Keratinocyte (primary cell): ENCODE results near the gene RAG2. TPM values are rescaled to one million over a fixed set of nuclear protein-coding genes. Genes with fewer than 3 reads are reported as not detected.

ENCODE experiments used
- DNase-seq: peaks from one replicate; pipeline ENCODE4 v3.0.0-alpha.2; 2011; ENCODE audit warnings: low read depth, missing footprints, low spot score
- FAIRE-seq: peaks from 2 replicates; lab custom pipeline; 2011; peaks lifted over from hg19 to GRCh38; lab: Jason Lieb, UNC
- H2AFZ ChIP-seq: 2 replicates; pipeline ENCODE4 v1.6.0; 2012; ENCODE audit warnings: low read length, control low read depth, inconsistent platforms; ENCODE audit not compliant: control insufficient read depth
- H3K27ac ChIP-seq: 2 replicates; pipeline ENCODE4 v1.5.1; 2011; ENCODE audit warnings: low read length; ENCODE audit not compliant: control insufficient read depth, insufficient read depth
- H3K27me3 ChIP-seq: 3 replicates; pipeline ENCODE4 v1.6.0; 2011; ENCODE audit warnings: low read length; ENCODE audit not compliant: control insufficient read depth, insufficient read depth; ENCODE audit errors: extremely low read depth
- H3K36me3 ChIP-seq, 2 experiments: 2 replicates in 1 of 2; 3 replicates in 1 of 2; pipeline ENCODE4 v1.5.1; 2011; ENCODE audit warnings: low read length in 2 of 2, mild to moderate bottlenecking in 1 of 2; ENCODE audit not compliant: control insufficient read depth in 2 of 2, insufficient read depth in 2 of 2; ENCODE audit errors: extremely low read depth in 1 of 2
- H3K4me1 ChIP-seq: 3 replicates; pipeline ENCODE4 v1.5.1; 2011; ENCODE audit warnings: low read length; ENCODE audit not compliant: control insufficient read depth, insufficient read depth; ENCODE audit errors: extremely low read depth
- H3K4me2 ChIP-seq: 3 replicates; pipeline ENCODE4 v1.6.0; 2011; ENCODE audit warnings: low read depth, low read length; ENCODE audit not compliant: control insufficient read depth, insufficient read depth; ENCODE audit errors: extremely low read depth
- H3K4me3 ChIP-seq, 3 experiments: fragments of 200-600 bp in 1 of 3; sonication (generic) in 1 of 3; 2 replicates in 2 of 3; 3 replicates in 1 of 3; pipeline ENCODE4 v1.5.1; 2011 to 2016; ENCODE audit warnings: low read length in 3 of 3, mild to moderate bottlenecking in 3 of 3, control low read depth in 2 of 3, inconsistent platforms in 1 of 3, low read depth in 1 of 3, mixed read lengths in 1 of 3, mixed run types in 1 of 3, moderate library complexity in 1 of 3; ENCODE audit not compliant: control insufficient read depth in 2 of 3, insufficient read depth in 2 of 3; ENCODE audit errors: extremely low read depth in 1 of 3
- H3K79me2 ChIP-seq: 2 replicates; pipeline ENCODE4 v1.6.0; 2012; ENCODE audit warnings: low read length; ENCODE audit not compliant: control insufficient read depth, insufficient read depth
- H3K9ac ChIP-seq: 3 replicates; pipeline ENCODE4 v1.6.0; 2011; ENCODE audit warnings: low read length; ENCODE audit not compliant: control insufficient read depth, insufficient read depth; ENCODE audit errors: extremely low read depth
- H3K9me1 ChIP-seq: 3 replicates; pipeline ENCODE4 v1.6.0; 2011; ENCODE audit warnings: low read length; ENCODE audit not compliant: control insufficient read depth, insufficient read depth; ENCODE audit errors: extremely low read depth
- H3K9me3 ChIP-seq: 2 replicates; pipeline ENCODE4 v1.5.1; 2012; ENCODE audit warnings: low read depth, low read length; ENCODE audit not compliant: control insufficient read depth
- H4K20me1 ChIP-seq: 3 replicates; pipeline ENCODE4 v1.6.0; 2011; ENCODE audit warnings: low read length; ENCODE audit not compliant: control insufficient read depth, insufficient read depth; ENCODE audit errors: extremely low read depth
- EZH2 ChIP-seq: IDR thresholded peaks from one replicate; pipeline ENCODE4 v1.6.1; 2012; ENCODE audit warnings: inconsistent platforms, mild to moderate bottlenecking, low read length, moderate library complexity
- dilution Hi-C: fragments of 300-500 bp; cut with MboI; formaldehyde crosslinking; loops from one replicate; pipeline ENCODE4 v1.7.0; 2020; ENCODE audit warnings: low sequenced_read_pairs; ENCODE audit not compliant: extremely low pct_ligation_motif_present
- polyA plus RNA-seq, 5 experiments: library from polyadenylated mRNA; depleted of rRNA in 3 of 5; stranded (reverse) in 3 of 5; stranded (forward) in 1 of 5; unstranded in 1 of 5; fragments of >200 nt; gene quantifications; 1 replicate in 1 of 5; 2 replicates in 3 of 5; 3 replicates in 1 of 5; pipeline versions ENCODE4 v1.2.1 to v1.2.3, GENCODE V29; 2011 to 2012; ENCODE audit warnings: missing spikeins in 2 of 5, low read depth in 1 of 5, low replicate concordance in 1 of 5
- TF ChIP-seq, protein P1 (sequence below), 3 experiments: IDR thresholded peaks in 1 of 3; conservative IDR thresholded peaks in 1 of 3; optimal IDR thresholded peaks in 1 of 3; 2 replicates in 2 of 3; 3 replicates in 1 of 3; pipeline versions ENCODE3 to v1.5.1; 2011; ENCODE audit warnings: low read length in 3 of 3, mild to moderate bottlenecking in 3 of 3, moderate library complexity in 2 of 3, control low read depth in 1 of 3, inconsistent platforms in 1 of 3; ENCODE audit not compliant: insufficient read depth in 2 of 3; ENCODE audit errors: extremely low read depth in 1 of 3

Gene RAG2
- polyA plus RNA-seq, 1 donor (not counting 4 experiments of a cell fraction or from before 2014, with no cell fraction given): not detected

GRCh38 chr11:36591433-36591832 lies 6.6 kb downstream of the RAG2 start:
- H3K9me1 ChIP-seq: no peaks in the 10 kb centered on the region
- peaks cover 3% of the 10 kb centered on the region for H3K4me1 ChIP-seq
- no peaks in the 10 kb centered on the region for H4K20me1 ChIP-seq
- H3K79me2 ChIP-seq: no peaks in the 10 kb centered on the region
- no peak for TF ChIP-seq EZH2
- TF ChIP-seq, protein P1, sequence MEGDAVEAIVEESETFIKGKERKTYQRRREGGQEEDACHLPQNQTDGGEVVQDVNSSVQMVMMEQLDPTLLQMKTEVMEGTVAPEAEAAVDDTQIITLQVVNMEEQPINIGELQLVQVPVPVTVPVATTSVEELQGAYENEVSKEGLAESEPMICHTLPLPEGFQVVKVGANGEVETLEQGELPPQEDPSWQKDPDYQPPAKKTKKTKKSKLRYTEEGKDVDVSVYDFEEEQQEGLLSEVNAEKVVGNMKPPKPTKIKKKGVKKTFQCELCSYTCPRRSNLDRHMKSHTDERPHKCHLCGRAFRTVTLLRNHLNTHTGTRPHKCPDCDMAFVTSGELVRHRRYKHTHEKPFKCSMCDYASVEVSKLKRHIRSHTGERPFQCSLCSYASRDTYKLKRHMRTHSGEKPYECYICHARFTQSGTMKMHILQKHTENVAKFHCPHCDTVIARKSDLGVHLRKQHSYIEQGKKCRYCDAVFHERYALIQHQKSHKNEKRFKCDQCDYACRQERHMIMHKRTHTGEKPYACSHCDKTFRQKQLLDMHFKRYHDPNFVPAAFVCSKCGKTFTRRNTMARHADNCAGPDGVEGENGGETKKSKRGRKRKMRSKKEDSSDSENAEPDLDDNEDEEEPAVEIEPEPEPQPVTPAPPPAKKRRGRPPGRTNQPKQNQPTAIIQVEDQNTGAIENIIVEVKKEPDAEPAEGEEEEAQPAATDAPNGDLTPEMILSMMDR (optimal IDR thresholded peaks at IDR 0.05 in 1 of 3, IDR thresholded peaks at IDR 0.05 in 1 of 3, conservative IDR thresholded peaks at IDR 0.05 in 1 of 3; ENCODE audit: extremely low read depth in 1 of 3, insufficient read depth in 2 of 3, low read length in 3 of 3): no peak
- H2AFZ ChIP-seq: no peak overlapping the region
- H3K27ac ChIP-seq: no peak overlapping the region
- H3K9ac ChIP-seq: no peak overlapping the region
- no peaks in the 10 kb centered on the region for H3K9me3 ChIP-seq
- no peak overlapping the region for H3K4me2 ChIP-seq
- H3K36me3 ChIP-seq: no peaks in the 10 kb centered on the region
- no peak overlapping the region for H3K4me3 ChIP-seq
- DNase-seq: no peak
- dilution Hi-C loops: no loop called here
- no peaks in the 10 kb centered on the region for H3K27me3 ChIP-seq
- no peak for FAIRE-seq

GRCh38 chr11:36590513-36590912 lies 7.5 kb downstream of the RAG2 start:
- H3K27me3 ChIP-seq: no peaks in the 10 kb centered on the region

More at GRCh38 chr11:36590513-36590912, 7.5 kb downstream of the RAG2 start:
- H3K9me1 ChIP-seq: no peaks in the 10 kb centered on the region
- no peaks in the 10 kb centered on the region for H3K79me2 ChIP-seq
- no peak overlapping the region for H3K4me3 ChIP-seq
- no peak overlapping the region for H3K9ac ChIP-seq
- TF ChIP-seq, protein P1 (optimal IDR thresholded peaks at IDR 0.05 in 1 of 3, IDR thresholded peaks at IDR 0.05 in 1 of 3, conservative IDR thresholded peaks at IDR 0.05 in 1 of 3; ENCODE audit: extremely low read depth in 1 of 3, insufficient read depth in 2 of 3, low read length in 3 of 3): no peak
- no peak for TF ChIP-seq EZH2
- dilution Hi-C loops: no loop called here
- no peaks in the 10 kb centered on the region for H4K20me1 ChIP-seq
- no peak overlapping the region for H3K4me2 ChIP-seq
- peaks cover 3% of the 10 kb centered on the region for H3K4me1 ChIP-seq
- H3K27ac ChIP-seq: no peak overlapping the region
- no peaks in the 10 kb centered on the region for H3K9me3 ChIP-seq
- no peak for FAIRE-seq
- no peak for DNase-seq
- no peaks in the 10 kb centered on the region for H3K36me3 ChIP-seq
- no peak overlapping the region for H2AFZ ChIP-seq
